Activated T-cell treated with anti-CD3 and anti-CD28 coated beads, Interleukin-2, amount 50 U/mL, for 4 hours (primary cell): Measurements from ENCODE around the gene LIX1. TPM values are rescaled to one million over a fixed set of nuclear protein-coding genes. Genes with fewer than 3 reads are reported as not detected.
"Not testable (repeated sequence)": the region's sequence is repeated elsewhere in the genome, so short reads cannot be mapped to it uniquely, and the experiment has no call there.

Source experiments
- ATAC-seq, 2 donors: fragments of 200-7000 bp; cut with Tn5 transposase; one replicate each; pipeline ENCODE4 v1.10.0; 2021
- DNase-seq: peaks from one replicate; pipeline ENCODE4 v3.0.0-alpha.2; 2020
- H3K27me3 Mint-ChIP-seq: one replicate; pipeline ENCODE4 v1.8.0; 2021; ENCODE audit warnings: low read depth, mixed read lengths
- H3K36me3 Mint-ChIP-seq: one replicate; pipeline ENCODE4 v1.8.0; 2022; ENCODE audit warnings: mixed read lengths; ENCODE audit not compliant: insufficient read depth
- H3K4me1 Mint-ChIP-seq: one replicate; pipeline ENCODE4 v1.8.0; 2021; ENCODE audit warnings: low read depth, mixed read lengths
- H3K4me3 Mint-ChIP-seq: one replicate; pipeline ENCODE4 v1.8.0; 2021; ENCODE audit warnings: mild to moderate bottlenecking, moderate library complexity, mixed read lengths
- H3K9me3 Mint-ChIP-seq: one replicate; pipeline ENCODE4 v1.8.0; 2021; ENCODE audit warnings: mixed read lengths
- total RNA-seq, 3 donors: library from RNA; stranded (reverse); gene quantifications; one replicate each; pipeline ENCODE4 v1.2.1, GENCODE V29; 2021

Gene LIX1
- total RNA-seq, 3 donors from 2014 or later, result not detected

GRCh38 chr5:97085459-97086181, 56.8 kb downstream of the LIX1 start:
- Mint-ChIP-seq H3K9me3 (no peaks in the 10 kb centered on the region), H3K4me3 (no peak overlapping the region), H3K36me3 (no peaks in the 10 kb centered on the region), H3K4me1 (peaks cover 7% of the 10 kb centered on the region), H3K27me3 (no peaks in the 10 kb centered on the region)
- ATAC-seq (no peak), DNase-seq (no peak)

GRCh38 chr5:97084782-97085458, 57.5 kb downstream of the LIX1 start:
- not testable (repeated sequence) for H3K27me3 Mint-ChIP-seq, ATAC-seq, H3K9me3 Mint-ChIP-seq, DNase-seq, H3K4me3 Mint-ChIP-seq, H3K4me1 Mint-ChIP-seq, H3K36me3 Mint-ChIP-seq

GRCh38 chr5:97078958-97079743, 63.3 kb downstream of the LIX1 start:
- Mint-ChIP-seq H3K9me3 (no peaks in the 10 kb centered on the region), H3K27me3 (no peaks in the 10 kb centered on the region), H3K36me3 (no peaks in the 10 kb centered on the region), H3K4me3 (no peak overlapping the region), H3K4me1 (peaks cover 7% of the 10 kb centered on the region)
- ATAC-seq (no peak), DNase-seq (no peak)

- no peaks in the 10 kb centered on the region for H3K36me3 Mint-ChIP-seq
- peaks cover 6% of the 10 kb centered on the region for H3K4me1 Mint-ChIP-seq
- H3K9me3 Mint-ChIP-seq, result no peaks in the 10 kb centered on the region
- DNase-seq (no peak), ATAC-seq (no peak)
- no peaks in the 10 kb centered on the region for H3K27me3 Mint-ChIP-seq
- H3K4me3 Mint-ChIP-seq, result no peak overlapping the region
Measured at GRCh38 chr5:97077246-97077645, 65.2 kb downstream of the LIX1 start.

GRCh38 chr5:97076098-97076497, 66.3 kb downstream of the LIX1 start:
- ATAC-seq (no peak), DNase-seq (no peak)
- Mint-ChIP-seq H3K36me3 (no peaks in the 10 kb centered on the region), H3K27me3 (no peaks in the 10 kb centered on the region), H3K9me3 (no peaks in the 10 kb centered on the region), H3K4me3 (no peak overlapping the region), H3K4me1 (no peaks in the 10 kb centered on the region)

GRCh38 chr5:97075649-97076048, 66.8 kb downstream of the LIX1 start:
- DNase-seq (no peak), ATAC-seq (no peak)
- Mint-ChIP-seq H3K4me3 (no peak overlapping the region), H3K9me3 (no peaks in the 10 kb centered on the region), H3K36me3 (no peaks in the 10 kb centered on the region), H3K4me1 (no peaks in the 10 kb centered on the region), H3K27me3 (no peaks in the 10 kb centered on the region)

- H3K4me3 Mint-ChIP-seq, result no peak overlapping the region
- no peaks in the 10 kb centered on the region for H3K9me3 Mint-ChIP-seq
- DNase-seq (no peak), ATAC-seq (no peak)
- H3K36me3 Mint-ChIP-seq, result no peaks in the 10 kb centered on the region
- H3K4me1 Mint-ChIP-seq, result no peaks in the 10 kb centered on the region
- no peaks in the 10 kb centered on the region for H3K27me3 Mint-ChIP-seq
Measured at GRCh38 chr5:97074859-97075489, 67.4 kb downstream of the LIX1 start.

- DNase-seq, result no peak
- Mint-ChIP-seq H3K4me3 (no peak overlapping the region), H3K4me1 (peaks cover 1% of the 10 kb centered on the region), H3K27me3 (no peaks in the 10 kb centered on the region), H3K9me3 (no peaks in the 10 kb centered on the region), H3K36me3 (no peaks in the 10 kb centered on the region)
- no peak for ATAC-seq
Measured at GRCh38 chr5:97073420-97073819, 69.0 kb downstream of the LIX1 start.

GRCh38 chr5:97072696-97073095, 69.7 kb downstream of the LIX1 start:
- DNase-seq, result no peak
- H3K9me3 Mint-ChIP-seq, result no peaks in the 10 kb centered on the region
- H3K27me3 Mint-ChIP-seq, result no peaks in the 10 kb centered on the region
- ATAC-seq, result no peak
- peaks cover 1% of the 10 kb centered on the region for H3K4me1 Mint-ChIP-seq
- no peaks in the 10 kb centered on the region for H3K36me3 Mint-ChIP-seq
- H3K4me3 Mint-ChIP-seq, result no peak overlapping the region

GRCh38 chr5:97071993-97072392, 70.4 kb downstream of the LIX1 start:
- no peaks in the 10 kb centered on the region for H3K9me3 Mint-ChIP-seq
- DNase-seq, result no peak
- no peaks in the 10 kb centered on the region for H3K36me3 Mint-ChIP-seq
- H3K4me1 Mint-ChIP-seq, result peaks cover 1% of the 10 kb centered on the region
- no peak for ATAC-seq
- H3K4me3 Mint-ChIP-seq, result no peak overlapping the region
- no peaks in the 10 kb centered on the region for H3K27me3 Mint-ChIP-seq

- no peak for ATAC-seq
- no peak for DNase-seq
- Mint-ChIP-seq H3K4me1 (peaks cover 1% of the 10 kb centered on the region), H3K4me3 (no peak overlapping the region), H3K9me3 (no peaks in the 10 kb centered on the region), H3K36me3 (no peaks in the 10 kb centered on the region), H3K27me3 (no peaks in the 10 kb centered on the region)
Measured at GRCh38 chr5:97071101-97071500, 71.3 kb downstream of the LIX1 start.

- no peak overlapping the region for H3K4me3 Mint-ChIP-seq
- no peak for DNase-seq
- H3K36me3 Mint-ChIP-seq, result no peaks in the 10 kb centered on the region
- H3K27me3 Mint-ChIP-seq, result no peaks in the 10 kb centered on the region
- peaks cover 1% of the 10 kb centered on the region for H3K4me1 Mint-ChIP-seq
- H3K9me3 Mint-ChIP-seq, result no peaks in the 10 kb centered on the region
- no peak for ATAC-seq
Measured at GRCh38 chr5:97070234-97070633, 72.2 kb downstream of the LIX1 start.

GRCh38 chr5:97067296-97067850, 75.0 kb downstream of the LIX1 start:
- H3K4me1 Mint-ChIP-seq, result peaks cover 1% of the 10 kb centered on the region

GRCh38 chr5:97065475-97065874, 76.9 kb downstream of the LIX1 start:
- peaks cover 1% of the 10 kb centered on the region for H3K4me1 Mint-ChIP-seq
- H3K27me3 Mint-ChIP-seq, result no peaks in the 10 kb centered on the region
- no peaks in the 10 kb centered on the region for H3K9me3 Mint-ChIP-seq
- H3K36me3 Mint-ChIP-seq, result no peaks in the 10 kb centered on the region
- no peak for ATAC-seq
- H3K4me3 Mint-ChIP-seq, result no peak overlapping the region
- no peak for DNase-seq

More at GRCh38 chr5:97067296-97067850, 75.0 kb downstream of the LIX1 start:
- DNase-seq (no peak), ATAC-seq (no peak)
- H3K9me3 Mint-ChIP-seq, result no peaks in the 10 kb centered on the region
- H3K36me3 Mint-ChIP-seq, result no peaks in the 10 kb centered on the region
- H3K27me3 Mint-ChIP-seq, result no peaks in the 10 kb centered on the region
- no peak overlapping the region for H3K4me3 Mint-ChIP-seq
